Measurements from ENCODE around the gene TM9SF4. TPM values are rescaled to one million over a fixed set of nuclear protein-coding genes. Genes with fewer than 3 reads are reported as not detected.

TM9SF4 gene, protein sequence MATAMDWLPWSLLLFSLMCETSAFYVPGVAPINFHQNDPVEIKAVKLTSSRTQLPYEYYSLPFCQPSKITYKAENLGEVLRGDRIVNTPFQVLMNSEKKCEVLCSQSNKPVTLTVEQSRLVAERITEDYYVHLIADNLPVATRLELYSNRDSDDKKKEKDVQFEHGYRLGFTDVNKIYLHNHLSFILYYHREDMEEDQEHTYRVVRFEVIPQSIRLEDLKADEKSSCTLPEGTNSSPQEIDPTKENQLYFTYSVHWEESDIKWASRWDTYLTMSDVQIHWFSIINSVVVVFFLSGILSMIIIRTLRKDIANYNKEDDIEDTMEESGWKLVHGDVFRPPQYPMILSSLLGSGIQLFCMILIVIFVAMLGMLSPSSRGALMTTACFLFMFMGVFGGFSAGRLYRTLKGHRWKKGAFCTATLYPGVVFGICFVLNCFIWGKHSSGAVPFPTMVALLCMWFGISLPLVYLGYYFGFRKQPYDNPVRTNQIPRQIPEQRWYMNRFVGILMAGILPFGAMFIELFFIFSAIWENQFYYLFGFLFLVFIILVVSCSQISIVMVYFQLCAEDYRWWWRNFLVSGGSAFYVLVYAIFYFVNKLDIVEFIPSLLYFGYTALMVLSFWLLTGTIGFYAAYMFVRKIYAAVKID
- 18.4 and 26.9 TPM in 2 replicates for total RNA-seq (2014; rRNA removed; shearing (Covaris generic))

GRCh38 chr20:32109392-32110172 is at the start of gene TM9SF4:
TM9SF4 (plus strand) TSS chr20:32109714; CDS start chr20:32109741, 27 bp downstream.
- Histone ChIP-seq H3K4me3 (peak within 1 kb of the TSS; percentile 74), H3K27ac (peak within 1 kb of the TSS; percentile 100), H3K27me3 (replicated peaks) (peaks cover 11% of the 10 kb centered on the region; the same call in 1 of the 2 replicates), H3K36me3 (peaks cover 19% of the 10 kb centered on the region), H3K9me3 (replicated peaks) (0 out of 2 replicates have a peak, but pooled peaks cover 5% of the 10 kb centered on the region), H3K4me1 (replicated peaks) (peaks cover 10% of the 10 kb centered on the region)
- peak; percentile 93 to 98 for DNase-seq (ENCODE audit: low read depth in 1 of 2, low spot score in 2 of 2)

DNA sequence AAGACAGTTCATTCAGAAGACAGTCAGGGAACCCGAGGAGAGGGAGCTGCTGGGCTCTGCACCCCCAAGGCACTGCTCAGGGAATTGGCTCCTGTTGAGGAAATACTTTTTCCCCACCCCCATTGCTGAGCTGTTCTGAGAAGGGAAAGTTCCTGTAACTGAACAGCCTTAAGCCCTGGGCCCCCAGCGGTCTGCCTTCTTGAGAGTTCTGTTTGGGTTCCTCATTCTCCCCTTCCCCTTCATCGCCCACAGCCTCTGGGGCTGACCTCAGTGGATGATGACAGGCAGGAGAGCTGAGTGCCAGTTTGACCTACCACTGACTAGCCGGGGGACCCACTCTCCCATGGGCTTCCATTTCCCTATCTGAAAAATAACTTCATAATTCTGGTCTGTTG is 46.7 kb upstream of the TM9SF4 start:
- Histone ChIP-seq H3K36me3 (no peaks in the 10 kb centered on the region), H3K4me1 (replicated peaks) (peaks cover 8% of the 10 kb centered on the region), H3K27ac (no peak overlapping the region), H3K4me3 (no peak overlapping the region), H3K27me3 (replicated peaks) (peaks cover 5% of the 10 kb centered on the region; the same call in 1 of the 2 replicates), H3K9me3 (replicated peaks) (no peaks in the 10 kb centered on the region)
- no peak for DNase-seq (ENCODE audit: low read depth in 1 of 2, low spot score in 2 of 2)

GRCh38 chr20:32063695-32064094 is 45.8 kb upstream of the TM9SF4 start:
- no peaks in the 10 kb centered on the region for H3K36me3 ChIP-seq
- no peak overlapping the region for H3K4me3 ChIP-seq
- H3K9me3 ChIP-seq (replicated peaks), result no peaks in the 10 kb centered on the region
- no peak overlapping the region for H3K27ac ChIP-seq
- H3K4me1 ChIP-seq (replicated peaks), result peaks cover 12% of the 10 kb centered on the region
- H3K27me3 ChIP-seq (replicated peaks), result peaks cover 5% of the 10 kb centered on the region; the same call in 1 of the 2 replicates
- no peak for DNase-seq (ENCODE audit: low read depth in 1 of 2, low spot score in 2 of 2)

DNA sequence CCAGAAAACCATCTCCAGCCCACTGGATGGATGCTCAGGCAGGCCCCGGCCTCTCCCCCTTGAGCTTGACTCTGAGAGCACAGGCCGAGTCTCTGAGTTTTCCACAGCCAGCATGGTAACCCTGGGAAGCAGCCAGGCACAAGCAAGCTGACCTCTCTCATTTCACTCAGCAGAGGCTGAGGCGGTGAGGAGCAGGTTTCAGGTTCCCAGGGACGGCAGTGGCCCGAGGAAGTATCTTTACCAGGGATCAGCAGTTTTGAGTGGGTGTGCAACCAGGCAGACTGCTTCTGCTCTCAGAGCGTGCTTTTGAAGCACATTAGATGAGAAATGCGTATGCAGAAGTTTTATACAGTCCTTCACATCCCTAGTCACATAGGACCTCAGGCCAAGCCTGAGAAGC is 44.8 kb upstream of the TM9SF4 start:
- Histone ChIP-seq H3K4me1 (replicated peaks) (peaks cover 22% of the 10 kb centered on the region), H3K36me3 (no peaks in the 10 kb centered on the region), H3K27ac (no peak overlapping the region), H3K27me3 (replicated peaks) (no peaks in the 10 kb centered on the region; the same call in 1 of the 2 replicates), H3K4me3 (no peak overlapping the region), H3K9me3 (replicated peaks) (no peaks in the 10 kb centered on the region)
- DNase-seq (ENCODE audit: low read depth in 1 of 2, low spot score in 2 of 2), result no peak

DNA sequence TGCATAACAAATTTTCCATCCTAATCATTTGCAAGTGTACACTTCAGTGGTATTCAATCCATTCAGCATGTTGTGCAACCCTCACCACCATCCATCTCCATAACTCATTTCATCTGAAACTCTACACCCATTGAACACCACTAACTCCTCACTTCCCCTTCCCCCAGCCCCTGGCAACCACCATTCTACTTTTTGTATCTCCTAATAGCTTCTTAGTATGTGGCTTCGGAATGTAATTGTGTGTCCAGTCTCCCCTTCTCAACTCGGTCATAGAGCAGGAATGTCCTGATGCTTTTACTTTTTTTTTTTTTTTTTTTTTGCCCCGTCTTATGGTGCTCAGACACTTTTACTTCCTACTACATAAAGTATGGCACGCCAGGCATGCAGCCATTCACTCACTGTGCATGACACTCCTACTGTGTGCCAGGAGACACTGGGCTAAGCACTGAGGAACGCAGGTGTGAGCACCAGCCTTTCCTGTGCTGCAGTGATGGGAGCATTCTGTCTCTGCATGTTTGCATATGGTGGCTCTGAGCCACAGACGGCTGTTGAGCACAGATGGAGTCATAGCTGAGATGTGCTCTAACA is 42.2 kb upstream of the TM9SF4 start:
- H3K4me1 ChIP-seq (replicated peaks), result peaks cover 39% of the 10 kb centered on the region
- no peaks in the 10 kb centered on the region for H3K27me3 ChIP-seq (replicated peaks)
- H3K27ac ChIP-seq, result peak overlapping the region; percentile 48; the same call in 1 of the 2 replicates
- H3K9me3 ChIP-seq (replicated peaks), result no peaks in the 10 kb centered on the region
- no peak overlapping the region for H3K4me3 ChIP-seq
- DNase-seq (ENCODE audit: low read depth in 1 of 2, low spot score in 2 of 2), result peak; percentile 75 to 84
- no peaks in the 10 kb centered on the region for H3K36me3 ChIP-seq

DNA sequence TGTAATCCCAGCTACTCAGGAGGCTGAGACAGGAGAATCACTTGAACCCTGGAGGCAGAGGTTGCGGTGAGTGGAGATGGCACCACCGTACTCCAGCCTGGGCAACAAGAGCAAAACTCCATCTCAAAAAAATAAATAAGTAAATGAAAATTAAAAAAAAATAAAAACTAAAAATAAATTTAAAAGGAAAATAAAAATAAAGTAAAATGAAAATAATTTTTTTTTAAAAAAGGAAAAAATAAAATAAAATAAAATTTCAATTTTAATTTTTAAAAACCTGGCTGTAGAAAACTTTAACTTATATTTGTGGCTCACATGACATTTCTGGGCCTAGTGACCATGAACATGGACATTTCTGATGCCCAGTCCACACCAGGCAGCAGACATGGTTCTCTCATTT is 41.3 kb upstream of the TM9SF4 start:
- DNase-seq (ENCODE audit: low read depth in 1 of 2, low spot score in 2 of 2), result no peak
- H3K27me3 ChIP-seq (replicated peaks), result no peaks in the 10 kb centered on the region
- H3K4me3 ChIP-seq, result no peak overlapping the region
- H3K9me3 ChIP-seq (replicated peaks), result no peaks in the 10 kb centered on the region
- peaks cover 43% of the 10 kb centered on the region for H3K4me1 ChIP-seq (replicated peaks)
- peak overlapping the region; percentile 48 for H3K27ac ChIP-seq
- no peaks in the 10 kb centered on the region for H3K36me3 ChIP-seq

GRCh38 chr20:32069711-32070110 is 39.8 kb upstream of the TM9SF4 start:
- Histone ChIP-seq H3K4me1 (replicated peaks) (peaks cover 43% of the 10 kb centered on the region), H3K9me3 (replicated peaks) (no peaks in the 10 kb centered on the region), H3K27ac (peak overlapping the region; percentile 10), H3K4me3 (no peak overlapping the region), H3K27me3 (replicated peaks) (no peaks in the 10 kb centered on the region), H3K36me3 (no peaks in the 10 kb centered on the region)
- peak in 1 of 2 experiments; percentile 38 for DNase-seq (ENCODE audit: low read depth in 1 of 2, low spot score in 2 of 2)

DNA sequence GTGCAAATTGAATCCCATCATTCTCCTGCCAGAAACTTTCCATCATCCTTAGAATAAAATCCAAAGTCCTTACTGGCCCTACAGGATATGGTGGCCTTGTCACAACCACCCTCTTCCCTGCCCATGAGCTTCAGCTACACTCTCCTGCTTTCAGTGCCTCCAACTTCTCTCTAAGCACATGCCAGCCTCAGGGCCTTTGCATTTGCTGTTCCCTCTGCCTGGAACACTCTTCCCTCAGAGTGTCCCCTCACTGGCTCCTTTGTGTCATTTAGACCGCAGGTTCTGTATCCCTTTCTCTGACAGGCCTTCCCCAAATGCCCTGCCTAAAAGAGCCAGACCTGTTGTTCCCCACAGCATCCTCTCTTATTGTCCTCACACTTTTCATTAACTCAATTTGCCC is 39.2 kb upstream of the TM9SF4 start:
- Histone ChIP-seq H3K4me3 (no peak overlapping the region), H3K27me3 (replicated peaks) (no peaks in the 10 kb centered on the region)

DNA sequence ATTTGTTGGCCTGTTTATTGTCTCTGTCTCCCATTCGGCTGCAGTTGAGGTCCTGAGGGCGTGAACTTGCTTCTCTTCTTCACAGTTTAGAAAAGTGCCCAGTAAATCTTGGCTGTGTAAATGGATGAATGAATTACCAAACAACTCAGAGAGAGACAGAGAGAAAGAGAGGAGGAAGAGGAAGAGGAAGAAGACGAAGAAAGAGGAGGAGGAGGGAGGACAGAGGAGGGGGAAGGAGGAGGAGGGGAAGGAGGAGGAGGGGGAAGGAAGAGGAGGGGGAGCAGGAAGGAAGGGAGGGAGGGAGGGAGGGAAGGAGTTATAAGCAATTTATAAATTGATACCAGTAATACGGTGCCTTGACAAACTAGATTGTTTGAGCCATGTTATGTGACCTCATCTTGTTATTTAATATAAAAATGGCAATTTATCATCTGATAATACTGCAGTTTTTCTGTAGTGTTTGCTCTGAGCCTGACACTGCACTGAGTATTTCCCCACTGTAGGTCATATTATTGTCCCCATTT is 38.8 kb upstream of the TM9SF4 start:
- H3K4me1 ChIP-seq (replicated peaks), result peaks cover 43% of the 10 kb centered on the region
- no peaks in the 10 kb centered on the region for H3K27me3 ChIP-seq (replicated peaks)
- no peaks in the 10 kb centered on the region for H3K9me3 ChIP-seq (replicated peaks)
- no peak overlapping the region for H3K4me3 ChIP-seq
- no peak for DNase-seq (ENCODE audit: low read depth in 1 of 2, low spot score in 2 of 2)
- H3K27ac ChIP-seq, result no peak overlapping the region
- H3K36me3 ChIP-seq, result no peaks in the 10 kb centered on the region

More for the DNA sequence above, 39.2 kb upstream of the TM9SF4 start:
- Histone ChIP-seq H3K4me1 (replicated peaks) (peaks cover 43% of the 10 kb centered on the region), H3K9me3 (replicated peaks) (no peaks in the 10 kb centered on the region), H3K36me3 (no peaks in the 10 kb centered on the region), H3K27ac (no peak overlapping the region)
- DNase-seq (ENCODE audit: low read depth in 1 of 2, low spot score in 2 of 2), result no peak

DNA sequence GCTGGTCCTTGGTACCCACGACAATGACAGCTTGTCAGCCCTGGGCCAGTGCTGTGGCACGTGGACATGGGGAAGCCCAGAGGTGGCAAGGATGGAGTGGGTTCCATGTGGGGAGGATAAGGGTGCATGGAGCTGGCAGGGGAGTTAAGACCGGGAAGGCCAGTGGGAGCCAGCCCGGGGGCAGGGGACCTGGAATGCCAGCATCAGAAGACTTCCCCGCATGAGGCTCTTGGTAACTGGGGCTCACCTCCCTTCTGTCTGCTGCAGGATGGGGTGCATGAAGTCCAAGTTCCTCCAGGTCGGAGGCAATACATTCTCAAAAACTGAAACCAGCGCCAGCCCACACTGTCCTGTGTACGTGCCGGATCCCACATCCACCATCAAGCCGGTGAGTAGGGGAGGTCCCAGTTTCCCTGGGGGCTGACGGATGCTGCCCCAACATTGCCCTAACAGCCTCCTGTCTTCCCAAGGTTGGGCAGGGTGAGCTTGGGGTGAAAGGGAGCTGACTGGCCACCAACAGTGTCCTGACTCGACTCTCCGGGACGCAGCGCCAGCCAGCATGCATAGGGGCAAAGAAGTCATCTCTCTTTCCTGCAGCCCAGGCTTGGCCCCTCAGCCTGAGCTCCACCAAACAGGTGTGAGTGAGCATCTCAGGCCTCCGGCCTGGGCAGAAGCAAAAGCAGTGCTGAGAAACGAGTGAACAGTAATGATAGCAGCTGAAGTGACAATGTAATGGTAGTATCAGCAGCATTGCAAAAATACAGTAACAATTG is 37.9 kb upstream of the TM9SF4 start:
- Histone ChIP-seq H3K4me1 (replicated peaks) (peaks cover 42% of the 10 kb centered on the region), H3K9me3 (replicated peaks) (no peaks in the 10 kb centered on the region), H3K36me3 (no peaks in the 10 kb centered on the region), H3K4me3 (no peak overlapping the region), H3K27ac (no peak overlapping the region), H3K27me3 (replicated peaks) (no peaks in the 10 kb centered on the region)
- no peak for DNase-seq (ENCODE audit: low read depth in 1 of 2, low spot score in 2 of 2)

DNA sequence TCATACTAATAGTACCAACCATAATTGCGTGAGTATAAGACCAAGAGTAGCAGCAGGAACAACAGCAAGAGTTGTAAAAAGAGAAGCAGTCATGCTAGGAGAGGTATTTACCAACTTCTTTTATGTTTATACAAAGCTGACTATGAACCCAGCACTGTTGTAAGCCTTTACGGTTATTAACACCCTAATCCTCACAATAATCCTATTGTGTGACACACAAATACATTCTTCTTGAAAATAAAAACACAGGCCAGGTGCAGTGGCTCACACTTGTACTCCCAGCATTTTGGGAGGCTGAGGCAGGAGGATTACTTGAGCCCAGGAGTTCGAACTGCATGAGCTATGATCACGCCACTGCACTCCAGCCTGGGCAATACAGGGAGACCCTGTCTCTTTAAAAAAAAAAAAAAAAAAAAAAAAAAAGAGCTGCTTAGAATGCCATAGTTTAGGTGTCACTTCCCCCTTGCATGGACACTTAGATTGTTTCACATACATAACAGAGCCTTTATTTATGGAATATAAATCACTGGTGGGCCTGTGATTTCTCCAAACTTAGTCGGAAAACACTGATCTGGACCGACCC is 37.3 kb upstream of the TM9SF4 start:
- H3K27me3 ChIP-seq (replicated peaks), result no peaks in the 10 kb centered on the region
- no peak overlapping the region for H3K27ac ChIP-seq
- H3K36me3 ChIP-seq, result no peaks in the 10 kb centered on the region
- H3K9me3 ChIP-seq (replicated peaks), result no peaks in the 10 kb centered on the region
- no peak overlapping the region for H3K4me3 ChIP-seq
- peaks cover 35% of the 10 kb centered on the region for H3K4me1 ChIP-seq (replicated peaks)
- no peak for DNase-seq (ENCODE audit: low read depth in 1 of 2, low spot score in 2 of 2)

- Histone ChIP-seq H3K36me3 (no peaks in the 10 kb centered on the region), H3K4me3 (no peak overlapping the region), H3K27me3 (replicated peaks) (no peaks in the 10 kb centered on the region), H3K4me1 (replicated peaks) (peaks cover 12% of the 10 kb centered on the region), H3K27ac (no peak overlapping the region), H3K9me3 (replicated peaks) (no peaks in the 10 kb centered on the region)
- DNase-seq (ENCODE audit: low read depth in 1 of 2, low spot score in 2 of 2), result no peak
These were observed 34.0 kb upstream of the TM9SF4 start for GRCh38 chr20:32075534-32075933.

All from SJSA1 (cell line).